Left ventricle myocardium inferior (tissue), 1 donor: ENCODE measurements around the gene CACNA1I. TPM values are rescaled to one million over a fixed set of nuclear protein-coding genes. Genes with fewer than 3 reads are reported as not detected.

Source experiments
- DNase-seq: peaks from one replicate; pipeline ENCODE4 v3.0.0-alpha.2; 2020
- H3K27ac ChIP-seq: fragments of 200-600 bp; replicated peaks from 2 replicates; pipeline ENCODE4 v1.8.0; 2021
- H3K27me3 ChIP-seq: fragments of 200-600 bp; 2 replicates; pipeline ENCODE4 v1.8.0; 2021; ENCODE audit warnings: low read depth
- H3K36me3 ChIP-seq: fragments of 200-600 bp; 2 replicates; pipeline ENCODE4 v1.8.0; 2021
- H3K4me1 ChIP-seq: fragments of 200-600 bp; 2 replicates; pipeline ENCODE4 v1.8.0; 2021
- H3K4me3 ChIP-seq: fragments of 200-600 bp; 2 replicates; pipeline ENCODE4 v1.8.0; 2021; ENCODE audit warnings: mild to moderate bottlenecking, moderate library complexity
- H3K9me3 ChIP-seq: fragments of 200-600 bp; replicated peaks from 2 replicates; pipeline ENCODE4 v1.8.0; 2021
- intact Hi-C: fragments of 100-400 bp; cut with micrococcal nuclease; formaldehyde crosslinking; loops from one replicate; pipeline ENCODE4 v1.11.0; 2022
- total RNA-seq: library from RNA; stranded (reverse); fragmentation: NEBNext Ultra II Directional; extraction: Animal tissue kit (Norgen Biotek cat#: 25700); gene quantifications from one replicate; pipeline ENCODE4 v1.2.1, GENCODE V29; 2021
- TF ChIP-seq, protein P1 (sequence below): fragments of 200-600 bp; IDR thresholded peaks from 2 replicates; pipeline ENCODE4 v1.8.0; 2021; ENCODE audit warnings: antibody characterized with exemption, mild to moderate bottlenecking, borderline replicate concordance
- donor health status: DM: no; HTN: yes; CAD: no; lungs with severe emphysema.

Gene CACNA1I
- total RNA-seq, 1 donor from 2014 or later, result 0.05 TPM

- Histone ChIP-seq H3K36me3 (no peaks in the 10 kb centered on the region), H3K27ac (no peak overlapping the region), H3K9me3 (no peaks in the 10 kb centered on the region), H3K4me3 (no peak overlapping the region), H3K4me1 (no peaks in the 10 kb centered on the region), H3K27me3 (peaks cover 100% of the 10 kb centered on the region)
- DNase-seq, result no peak
- TF ChIP-seq, protein P1, sequence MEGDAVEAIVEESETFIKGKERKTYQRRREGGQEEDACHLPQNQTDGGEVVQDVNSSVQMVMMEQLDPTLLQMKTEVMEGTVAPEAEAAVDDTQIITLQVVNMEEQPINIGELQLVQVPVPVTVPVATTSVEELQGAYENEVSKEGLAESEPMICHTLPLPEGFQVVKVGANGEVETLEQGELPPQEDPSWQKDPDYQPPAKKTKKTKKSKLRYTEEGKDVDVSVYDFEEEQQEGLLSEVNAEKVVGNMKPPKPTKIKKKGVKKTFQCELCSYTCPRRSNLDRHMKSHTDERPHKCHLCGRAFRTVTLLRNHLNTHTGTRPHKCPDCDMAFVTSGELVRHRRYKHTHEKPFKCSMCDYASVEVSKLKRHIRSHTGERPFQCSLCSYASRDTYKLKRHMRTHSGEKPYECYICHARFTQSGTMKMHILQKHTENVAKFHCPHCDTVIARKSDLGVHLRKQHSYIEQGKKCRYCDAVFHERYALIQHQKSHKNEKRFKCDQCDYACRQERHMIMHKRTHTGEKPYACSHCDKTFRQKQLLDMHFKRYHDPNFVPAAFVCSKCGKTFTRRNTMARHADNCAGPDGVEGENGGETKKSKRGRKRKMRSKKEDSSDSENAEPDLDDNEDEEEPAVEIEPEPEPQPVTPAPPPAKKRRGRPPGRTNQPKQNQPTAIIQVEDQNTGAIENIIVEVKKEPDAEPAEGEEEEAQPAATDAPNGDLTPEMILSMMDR, result no peak
- intact Hi-C loops, result no loop called here
Measured at GRCh38 chr22:39686776-39687525, 116.4 kb downstream of the CACNA1I start.

DNA sequence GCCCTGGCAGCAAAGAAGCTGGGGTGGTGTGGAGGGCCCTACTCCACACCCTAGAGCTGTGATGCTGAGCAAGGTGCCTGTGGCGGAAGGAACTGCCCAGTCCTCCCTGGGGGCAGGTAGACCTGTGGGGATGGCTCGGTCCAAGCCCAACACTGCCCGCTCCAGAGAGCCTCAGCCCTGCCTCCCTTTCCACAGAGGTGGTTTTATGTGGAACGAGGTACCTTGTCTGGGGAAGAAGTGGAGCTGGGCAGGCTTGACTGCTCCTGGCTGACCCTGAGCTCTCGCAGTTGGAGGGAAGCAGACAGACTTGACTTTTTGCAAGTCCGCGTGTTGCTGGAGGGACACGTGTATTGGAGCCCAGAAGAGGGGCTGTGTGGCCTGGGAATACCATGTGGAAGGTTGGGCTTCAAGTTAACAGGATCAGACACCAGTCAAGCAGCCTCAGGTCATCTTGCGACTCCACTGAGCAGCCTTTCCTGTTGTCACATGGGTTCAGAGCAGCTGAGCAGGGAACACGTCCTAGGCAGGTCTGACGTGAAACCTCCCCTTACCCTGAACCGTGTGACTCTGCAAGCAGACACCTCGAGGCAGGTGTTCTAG lies 117.7 kb downstream of the CACNA1I start:
- Histone ChIP-seq H3K4me3 (no peak overlapping the region), H3K4me1 (no peaks in the 10 kb centered on the region), H3K9me3 (no peaks in the 10 kb centered on the region), H3K27ac (no peak overlapping the region), H3K27me3 (peaks cover 98% of the 10 kb centered on the region), H3K36me3 (no peaks in the 10 kb centered on the region)
- no peak for DNase-seq
- TF ChIP-seq, protein P1, result no peak
- intact Hi-C loops, result no loop called here

DNA sequence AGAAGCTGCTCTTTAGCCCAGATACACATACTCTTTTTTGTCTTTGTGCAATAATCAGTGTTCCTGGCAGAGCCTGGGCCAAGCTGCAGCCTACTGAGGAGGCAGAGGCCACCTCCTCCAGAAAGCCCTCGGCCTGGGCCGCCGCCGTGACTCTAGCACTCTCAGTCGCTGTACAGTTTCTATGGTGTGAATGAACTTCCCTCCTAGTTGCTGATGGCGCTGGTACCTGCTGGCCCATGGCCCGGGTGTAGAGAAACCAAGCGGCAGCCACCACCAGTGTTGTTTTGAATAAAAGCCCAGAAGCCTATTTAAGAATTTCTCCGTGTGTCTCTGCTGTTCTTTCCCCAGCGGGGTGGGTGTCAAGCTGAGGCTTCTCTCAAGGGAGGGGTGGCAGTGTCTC lies 118.9 kb downstream of the CACNA1I start:
- Histone ChIP-seq H3K4me1 (no peaks in the 10 kb centered on the region), H3K27ac (no peak overlapping the region), H3K4me3 (no peak overlapping the region), H3K27me3 (peaks cover 98% of the 10 kb centered on the region), H3K9me3 (no peaks in the 10 kb centered on the region), H3K36me3 (no peaks in the 10 kb centered on the region)
- no peak for DNase-seq
- TF ChIP-seq, protein P1, result no peak
- intact Hi-C loops, result no loop called here

- Histone ChIP-seq H3K27me3 (peaks cover 98% of the 10 kb centered on the region), H3K4me1 (no peaks in the 10 kb centered on the region), H3K27ac (no peak overlapping the region), H3K4me3 (no peak overlapping the region), H3K36me3 (no peaks in the 10 kb centered on the region), H3K9me3 (no peaks in the 10 kb centered on the region)
- intact Hi-C loops, result no loop called here
- DNase-seq, result no peak
- TF ChIP-seq, protein P1, result no peak
Measured at GRCh38 chr22:39690881-39691605, 120.5 kb downstream of the CACNA1I start.

- Histone ChIP-seq H3K9me3 (no peaks in the 10 kb centered on the region), H3K4me3 (no peak overlapping the region), H3K4me1 (no peaks in the 10 kb centered on the region), H3K36me3 (no peaks in the 10 kb centered on the region), H3K27me3 (peaks cover 92% of the 10 kb centered on the region), H3K27ac (no peak overlapping the region)
- intact Hi-C loops, result no loop called here
- no peak for DNase-seq
- TF ChIP-seq, protein P1, result no peak
Measured at GRCh38 chr22:39693943-39694500, 123.5 kb downstream of the CACNA1I start.
